T-helper 1 cell (primary cell): ENCODE measurements around the gene SEPTIN6.

ENCODE experiments used
- DNase-seq, 5 donors: peaks; one replicate each; pipeline ENCODE4 v3.0.0-alpha.2; 2012 to 2020

SEPTIN6 gene

GRCh38 chrX:119647552-119648420 lies 45.2 kb downstream of the SEPTIN6 start:
- DNase-seq = peak; percentile 7 to 95 (median 36)

DNA sequence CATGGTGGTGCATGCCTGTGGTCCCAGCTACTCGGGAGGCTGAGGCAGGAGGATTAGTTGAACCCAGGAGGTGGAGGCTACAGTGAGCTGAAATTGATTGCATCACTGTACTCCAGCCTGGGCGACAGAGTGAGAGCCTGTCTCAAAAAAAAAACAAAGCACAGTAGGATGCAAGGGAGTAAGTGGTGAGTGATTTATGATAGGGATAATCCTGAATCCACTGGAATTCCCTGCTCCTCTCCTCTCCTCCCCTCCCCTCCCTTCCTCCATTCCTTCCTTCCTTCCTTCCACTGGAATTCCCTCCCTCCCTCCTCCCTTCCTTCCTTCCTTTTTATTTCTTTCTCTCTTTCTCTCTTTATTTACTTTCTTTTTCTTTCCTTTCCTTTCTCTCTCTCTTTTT lies 45.9 kb downstream of the SEPTIN6 start:
- no peak for DNase-seq

DNA sequence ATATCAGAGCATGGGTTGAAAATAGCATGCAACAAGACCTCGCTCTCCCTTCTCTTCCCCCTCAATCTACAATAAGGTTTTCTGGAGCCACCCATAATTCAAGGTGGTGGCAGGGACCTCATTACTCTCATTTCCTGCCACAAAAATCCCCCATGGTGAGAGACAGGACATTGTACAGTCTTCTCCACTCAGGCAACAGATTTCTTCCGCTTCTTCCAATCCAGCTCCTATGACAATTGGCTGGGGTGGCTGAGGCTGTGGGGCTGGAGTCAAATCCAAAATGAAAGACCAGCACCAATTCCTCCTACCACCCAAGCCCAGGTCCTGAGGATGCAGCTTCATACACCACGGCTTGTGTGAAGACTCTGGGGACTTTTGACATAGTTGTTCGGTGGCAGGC lies 46.5 kb downstream of the SEPTIN6 start:
- DNase-seq = no peak

DNA sequence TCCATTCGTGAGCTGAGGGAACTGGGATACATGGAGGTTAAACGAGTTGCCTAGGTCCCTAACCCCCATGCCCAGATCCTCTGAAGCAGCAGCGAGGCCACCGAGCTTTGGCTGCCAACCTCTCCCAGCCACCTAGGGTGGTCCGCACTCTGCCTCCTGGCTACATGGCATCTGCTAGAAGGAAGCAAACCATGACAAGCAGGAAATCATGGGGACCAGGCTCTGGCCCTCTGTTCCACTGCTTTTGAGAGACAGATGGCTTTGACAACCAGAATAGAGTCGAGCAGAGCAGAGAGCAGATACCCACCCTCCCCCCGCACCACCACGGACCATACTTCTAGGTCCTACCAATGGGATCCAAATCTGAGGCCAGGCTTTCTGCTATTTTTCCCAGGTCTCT lies 49.3 kb downstream of the SEPTIN6 start:
- no peak for DNase-seq
